HG02840 (cell line): ENCODE measurements around the gene MYMX.

Experiments used
- ATAC-seq: cut with Tn5 transposase; IDR thresholded peaks from one replicate; pipeline ENCODE4 v1.9.1; 2021; ENCODE audit warnings: mild to moderate bottlenecking, moderate library complexity, moderate number of reproducible peaks; ENCODE audit not compliant: unreplicated experiment, low FRiP score

The MYMX gene

DNA sequence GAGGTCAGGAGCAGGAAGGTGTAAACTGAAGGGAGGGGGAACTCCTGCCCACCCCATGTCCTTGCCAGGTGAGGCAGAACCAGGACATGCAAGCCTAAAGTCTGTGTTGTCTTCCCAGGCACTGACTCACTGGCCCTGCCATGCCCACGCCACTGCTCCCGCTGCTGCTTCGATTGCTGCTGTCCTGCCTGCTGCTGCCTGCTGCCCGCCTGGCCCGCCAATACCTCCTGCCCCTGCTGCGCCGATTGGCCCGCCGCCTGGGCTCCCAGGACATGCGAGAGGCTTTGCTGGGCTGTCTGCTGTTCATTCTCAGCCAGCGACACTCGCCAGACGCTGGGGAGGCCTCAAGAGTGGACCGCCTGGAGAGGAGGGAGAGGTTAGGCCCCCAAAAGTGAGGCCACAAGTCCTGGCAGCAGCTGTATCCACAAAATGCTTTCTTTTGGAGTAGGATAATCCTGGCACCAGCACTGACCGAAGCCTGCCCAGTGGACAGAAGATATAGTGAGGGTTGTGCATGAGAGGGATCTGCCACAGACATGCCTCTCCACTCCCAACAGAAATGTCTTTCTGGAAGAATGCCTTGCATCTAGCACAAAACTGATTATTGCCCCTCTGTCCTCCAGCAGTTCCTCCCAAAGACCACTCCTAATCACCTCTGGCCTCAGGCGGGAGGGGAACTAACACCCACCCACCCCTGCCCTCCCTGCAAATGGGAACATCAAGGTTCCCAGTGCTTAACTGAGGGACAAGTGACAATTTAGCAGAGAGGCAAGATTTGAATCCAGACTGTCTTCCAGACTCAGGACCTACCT lies 812 bp downstream of the MYMX start:
- ATAC-seq: no peak

DNA sequence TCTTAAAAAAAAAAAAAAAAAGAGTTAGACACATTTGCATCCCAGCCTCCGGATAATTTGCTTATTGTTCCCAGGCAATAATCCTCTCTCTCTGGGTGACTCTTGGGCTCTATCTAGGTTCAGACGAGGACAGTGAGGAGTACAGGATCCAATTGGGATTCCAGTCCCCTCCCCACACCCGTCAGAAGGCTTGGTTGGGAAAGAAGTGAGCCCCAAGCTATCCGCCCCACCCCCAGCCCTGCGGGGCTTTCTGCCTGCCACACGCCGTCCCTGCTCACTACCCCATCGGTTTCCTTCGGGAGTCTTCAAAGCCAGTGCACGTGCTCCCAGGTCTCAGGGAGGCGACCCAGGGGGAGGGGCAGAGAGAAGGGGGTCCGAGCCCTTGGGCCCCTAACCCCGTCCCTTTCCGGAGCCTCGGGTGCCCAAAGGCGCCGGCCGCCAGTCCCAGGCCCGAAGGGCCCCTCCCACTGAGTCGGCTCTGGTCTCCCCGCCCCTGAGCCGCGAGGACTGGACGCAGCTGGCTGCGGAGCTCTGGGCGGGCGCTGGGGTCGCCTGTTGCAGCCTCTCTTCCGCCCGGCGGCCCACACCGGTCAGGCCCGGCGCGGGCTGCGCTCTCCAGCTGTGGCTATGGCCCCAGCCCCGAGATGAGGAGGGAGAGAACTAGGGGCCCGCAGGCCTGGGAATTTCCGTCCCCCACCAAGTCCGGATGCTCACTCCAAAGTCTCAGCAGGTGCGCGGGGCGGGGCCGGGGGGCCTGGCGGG lies 2.5 kb downstream of the MYMX start:
- peak; percentile 57 for ATAC-seq

DNA sequence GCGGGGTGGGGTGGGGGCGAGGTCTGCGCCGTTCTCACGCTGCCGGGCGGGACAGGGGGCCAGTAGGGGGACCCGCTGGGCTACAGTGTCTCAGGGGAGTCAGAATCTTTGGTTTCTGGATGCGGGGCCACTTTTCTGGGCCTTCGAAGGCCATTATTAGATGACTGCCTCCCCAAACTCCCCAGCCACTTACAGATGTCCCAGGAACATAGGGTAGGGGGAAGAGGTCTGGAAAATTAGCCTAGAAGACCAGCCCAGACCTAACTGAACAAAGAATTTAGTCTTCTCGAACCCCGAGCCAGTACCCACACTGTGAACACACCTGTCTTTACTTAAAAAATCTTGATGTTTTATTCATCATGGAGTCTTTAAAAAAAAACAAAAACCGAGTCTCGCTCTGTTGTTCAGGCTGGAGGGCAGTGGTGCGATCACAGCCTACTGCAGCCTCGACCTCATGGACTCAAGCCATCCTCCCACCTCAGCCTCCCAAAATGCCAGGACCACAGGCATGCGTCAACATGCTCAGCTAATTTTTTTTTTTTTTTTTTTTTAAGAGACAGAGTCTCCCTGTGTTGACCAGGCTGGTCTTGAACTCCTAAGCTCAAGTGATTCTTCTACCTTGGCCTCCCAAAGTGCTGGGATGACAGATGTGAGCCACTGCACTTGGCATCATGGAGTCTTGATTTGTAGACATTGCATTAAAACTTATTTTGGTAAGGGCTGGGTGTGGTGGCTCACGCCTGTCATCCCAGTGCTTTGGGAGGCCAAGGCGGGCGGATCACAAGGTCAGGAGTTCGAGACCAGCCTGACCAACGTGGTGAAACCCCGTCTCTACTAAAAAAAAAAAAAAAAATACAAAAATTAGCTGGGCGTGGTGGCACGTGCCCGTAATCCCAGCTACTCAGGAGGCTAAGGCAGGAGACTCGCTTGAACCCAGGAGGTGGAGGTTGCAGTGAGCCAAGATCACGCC lies 3.4 kb downstream of the MYMX start:
- ATAC-seq: no peak

DNA sequence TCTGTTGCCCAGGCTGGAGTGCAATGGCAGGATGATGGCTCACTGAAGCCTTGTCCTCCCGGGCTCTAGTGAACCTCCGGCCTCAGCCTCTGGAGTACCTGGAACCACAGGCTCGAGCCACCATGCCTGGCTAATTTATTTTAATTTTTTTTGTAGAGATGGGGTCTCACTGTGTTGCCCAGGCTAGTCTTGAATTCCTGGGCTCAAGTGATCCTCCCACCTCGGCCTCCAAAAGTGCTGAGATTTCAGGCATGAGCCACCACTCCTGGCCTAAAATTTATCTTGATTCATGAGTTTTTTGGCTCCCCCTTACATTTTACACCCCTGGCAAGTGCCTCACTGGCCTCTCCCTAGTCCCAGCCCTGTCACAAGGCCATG lies 4.2 kb downstream of the MYMX start:
- no peak for ATAC-seq

DNA sequence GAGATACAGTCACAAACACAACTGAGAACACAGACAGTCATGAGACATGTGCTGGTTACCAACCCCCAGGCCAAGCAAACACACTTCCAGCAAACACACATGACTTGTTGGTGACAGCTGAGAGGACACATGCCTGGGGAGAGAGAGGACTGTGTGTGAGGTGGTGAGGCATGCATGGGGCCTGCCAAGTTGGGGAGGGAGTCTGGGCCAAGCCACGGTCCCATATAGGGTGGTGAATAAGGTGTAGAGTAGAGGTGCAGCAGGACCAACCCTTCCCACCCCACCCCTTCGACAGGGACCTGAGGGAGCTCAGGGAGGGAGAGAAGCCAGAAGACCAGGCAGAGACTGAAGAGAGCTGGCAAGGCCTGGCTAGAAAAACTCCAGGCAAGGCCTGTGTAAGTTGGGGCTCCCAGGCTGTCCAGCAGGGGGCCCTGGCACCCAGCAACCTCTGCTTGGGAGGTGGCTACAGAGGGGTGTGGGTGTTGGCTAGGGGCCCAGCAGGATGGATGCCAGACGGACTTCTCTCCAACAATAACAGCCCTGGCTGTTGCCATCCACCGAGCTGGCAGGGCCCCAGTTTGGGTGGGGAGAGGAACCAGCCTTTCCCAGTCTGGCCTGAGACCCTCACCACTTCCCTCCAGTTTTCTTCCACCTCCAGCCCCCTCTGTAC lies 4.7 kb downstream of the MYMX start:
- peak; percentile 37 for ATAC-seq

DNA sequence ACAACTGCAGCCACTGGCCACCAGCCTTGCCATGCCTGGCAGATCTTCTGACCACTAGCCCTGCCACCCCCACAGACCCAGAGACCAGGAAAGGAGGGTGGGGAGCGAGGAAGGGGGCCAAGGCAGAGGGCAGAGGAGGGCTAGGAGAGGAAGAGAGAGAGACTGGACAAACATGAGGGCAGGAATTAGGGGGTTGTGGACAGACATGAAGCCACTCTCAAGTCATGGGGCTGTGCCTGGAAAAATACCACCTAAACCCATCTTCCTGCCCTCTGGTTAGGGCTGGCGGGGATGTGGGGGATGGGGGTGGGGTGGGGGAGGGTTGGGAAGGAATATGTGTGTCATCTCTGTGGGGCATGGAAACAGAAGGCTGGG lies 5.2 kb downstream of the MYMX start:
- ATAC-seq: no peak

DNA sequence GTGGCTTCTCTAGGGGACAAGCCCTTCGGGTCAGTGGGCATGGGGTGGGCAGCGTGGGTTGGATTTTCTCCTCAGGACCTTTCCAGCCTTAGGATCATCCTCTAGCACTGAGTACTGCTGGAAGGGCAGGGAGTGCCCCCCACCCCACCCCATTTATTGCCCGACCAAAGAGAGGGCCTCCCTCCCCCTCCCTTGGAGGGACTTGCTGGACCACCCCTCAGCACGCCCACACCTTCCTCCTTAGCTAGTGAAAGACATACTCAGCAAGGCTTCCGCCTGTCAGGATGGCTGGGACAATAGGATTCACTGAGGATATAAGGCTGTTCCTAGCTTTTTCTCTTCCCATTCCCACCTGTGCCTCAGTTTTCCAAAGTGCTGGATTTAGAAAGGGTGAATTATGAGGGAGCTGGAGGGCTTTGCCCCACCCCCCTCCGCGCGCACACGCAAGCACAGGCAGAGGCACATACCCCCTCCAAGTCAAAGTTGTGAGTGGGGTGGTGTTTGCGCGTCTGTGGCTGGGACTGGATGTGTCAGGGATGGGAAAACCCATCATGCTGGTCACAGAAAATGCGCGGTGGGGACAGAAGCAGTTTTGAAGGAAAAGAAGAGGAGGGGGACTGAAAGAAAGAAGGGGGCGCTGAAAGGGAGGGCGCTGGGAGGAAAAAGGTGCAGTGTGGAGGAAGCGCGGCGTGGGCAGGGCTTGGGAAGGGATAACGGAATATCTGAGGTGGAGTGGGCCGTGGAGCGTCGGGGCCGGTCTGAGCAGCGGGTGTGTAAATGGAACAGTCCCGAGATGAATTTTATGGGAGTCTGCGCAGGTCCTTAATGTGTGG lies 6.0 kb downstream of the MYMX start:
- ATAC-seq: no peak

DNA sequence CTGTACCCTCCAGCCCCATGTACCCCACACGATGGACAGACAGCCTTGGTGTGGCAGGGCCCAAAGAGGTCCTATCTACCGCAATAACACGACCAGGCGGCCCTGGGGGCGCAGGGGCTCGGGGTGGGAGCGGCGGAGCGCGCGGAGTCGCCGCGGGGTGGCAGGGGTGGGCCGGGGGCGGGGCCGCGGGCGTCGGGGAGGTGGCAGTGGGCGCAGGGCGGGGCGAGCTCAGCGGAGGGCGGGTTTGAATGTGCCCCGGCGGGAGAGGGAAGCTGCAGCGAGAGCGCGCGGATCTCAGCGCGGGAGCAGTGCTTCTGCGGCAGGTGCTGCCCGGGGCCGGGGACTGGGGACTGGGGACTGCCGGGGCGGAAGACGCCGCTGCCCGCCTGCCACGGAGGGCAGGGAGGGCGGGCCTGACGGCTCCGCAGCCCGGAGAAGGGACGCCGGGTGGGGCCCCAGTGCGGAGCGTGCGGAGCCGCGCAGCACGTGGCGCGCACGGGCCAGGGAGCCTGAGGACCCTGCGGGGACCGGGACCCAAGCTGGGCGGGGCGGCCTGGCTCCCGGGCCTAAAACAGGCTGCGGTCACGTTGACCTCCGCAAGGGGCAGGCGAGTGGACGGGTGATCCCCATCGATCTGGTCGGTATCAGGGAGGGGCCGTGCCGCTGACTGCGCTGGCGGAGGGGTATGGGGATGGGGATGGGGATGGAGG lies 6.7 kb downstream of the MYMX start, which contains the start of gene SLC29A1:
TSS of gene SLC29A1 (plus strand) at position 277 of the 710 bp plus-strand sequence. CDS start 3,719 bp downstream, outside the sequence.
- no peak for ATAC-seq

DNA sequence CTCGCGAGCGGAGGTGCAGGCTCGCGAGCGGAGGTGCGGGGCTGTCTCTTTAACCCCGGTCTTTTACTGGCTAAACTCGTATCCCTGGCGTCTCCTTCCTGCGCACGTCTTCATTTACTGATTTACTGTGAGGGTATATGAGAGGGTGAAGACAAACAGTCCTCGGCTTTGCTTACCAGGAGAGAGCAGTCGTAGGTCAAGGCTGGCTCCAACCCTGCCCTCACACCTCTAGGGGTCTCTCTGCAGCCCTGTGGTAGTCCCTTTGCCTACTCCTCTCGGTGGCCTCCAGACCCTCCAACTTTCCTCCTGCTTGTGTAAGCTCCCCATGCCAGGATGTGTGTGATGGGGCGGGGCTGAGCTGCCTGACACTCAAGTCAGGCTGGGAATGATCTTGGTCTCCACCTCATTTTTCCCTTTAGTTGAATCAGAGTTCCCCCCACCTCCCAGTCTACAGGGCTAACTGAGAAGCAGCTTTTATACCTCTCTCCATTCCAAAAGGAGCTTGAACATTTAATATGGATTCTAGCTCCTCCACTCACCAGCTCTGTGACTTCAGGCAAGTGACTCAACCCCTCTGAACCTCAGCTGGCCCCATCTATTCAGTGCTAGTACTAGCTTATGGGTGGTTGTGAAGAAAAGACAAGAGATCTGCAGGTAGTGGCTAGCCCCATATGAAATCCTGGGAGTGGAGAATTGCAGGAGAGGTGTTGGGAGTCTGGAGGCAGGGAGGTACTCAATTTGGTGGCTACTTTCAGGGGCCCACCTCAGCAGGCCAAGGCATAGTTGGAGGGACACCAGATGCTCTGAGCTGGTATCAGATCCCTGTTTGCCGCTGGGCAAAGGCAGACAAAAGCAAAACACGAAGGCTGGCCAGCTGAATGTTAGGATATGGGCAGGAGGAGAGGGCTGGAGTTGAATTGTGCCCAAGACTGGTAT lies 7.6 kb downstream of the MYMX start:
- ATAC-seq: no peak

DNA sequence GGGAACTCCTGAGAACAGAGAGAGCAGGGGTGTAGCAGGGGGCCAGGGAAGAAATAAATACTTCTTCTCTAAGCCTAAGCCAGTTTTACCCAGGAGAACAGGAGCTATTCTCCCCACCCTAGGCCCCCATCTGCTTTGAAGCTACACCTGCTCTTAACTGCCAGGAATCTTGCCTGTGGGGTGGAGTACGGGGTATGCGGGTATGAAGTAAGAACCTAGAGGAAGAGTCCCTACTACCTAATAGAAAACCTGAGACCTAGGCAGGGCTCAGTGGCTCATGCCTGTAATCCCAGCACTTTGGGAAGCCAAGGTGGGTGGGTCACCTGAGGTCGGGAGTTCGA lies 8.2 kb downstream of the MYMX start:
- ATAC-seq: no peak

DNA sequence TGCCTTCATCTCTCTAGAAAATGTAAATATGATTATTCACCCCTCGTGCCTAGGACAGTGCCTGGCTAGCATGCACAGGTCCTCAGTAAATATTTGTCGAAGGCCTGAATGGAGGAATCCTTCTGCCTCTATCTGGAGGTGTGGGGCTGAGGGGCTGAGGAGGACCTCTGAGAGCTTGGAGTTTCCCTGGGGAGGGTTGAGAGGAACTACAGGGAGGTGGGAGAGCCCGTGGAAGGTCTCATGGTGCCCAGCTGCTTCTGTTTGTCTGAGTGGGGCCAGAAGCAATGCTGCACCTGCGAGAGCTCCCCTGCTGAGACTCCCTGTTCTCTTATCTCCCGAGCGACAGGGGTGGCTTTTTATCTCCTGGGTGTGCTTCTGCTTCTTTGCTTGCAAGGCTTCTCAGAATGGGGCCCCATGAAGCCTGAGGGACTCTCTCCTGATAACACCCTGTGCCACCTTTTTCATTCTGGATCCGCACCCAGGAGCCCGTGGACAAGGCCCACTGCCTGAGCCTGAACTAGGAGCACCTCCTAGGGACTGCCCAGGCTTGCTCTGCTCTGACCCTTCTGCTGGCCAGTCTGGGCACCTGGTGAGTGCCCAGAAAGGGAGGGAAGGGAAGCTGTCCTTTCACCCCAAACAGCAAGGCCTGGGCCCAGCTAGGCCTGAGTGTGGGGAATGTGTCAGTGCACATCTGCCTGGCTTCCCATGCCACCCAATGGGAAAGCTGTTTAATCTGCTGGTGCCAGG lies 9.0 kb downstream of the MYMX start:
- ATAC-seq: no peak

DNA sequence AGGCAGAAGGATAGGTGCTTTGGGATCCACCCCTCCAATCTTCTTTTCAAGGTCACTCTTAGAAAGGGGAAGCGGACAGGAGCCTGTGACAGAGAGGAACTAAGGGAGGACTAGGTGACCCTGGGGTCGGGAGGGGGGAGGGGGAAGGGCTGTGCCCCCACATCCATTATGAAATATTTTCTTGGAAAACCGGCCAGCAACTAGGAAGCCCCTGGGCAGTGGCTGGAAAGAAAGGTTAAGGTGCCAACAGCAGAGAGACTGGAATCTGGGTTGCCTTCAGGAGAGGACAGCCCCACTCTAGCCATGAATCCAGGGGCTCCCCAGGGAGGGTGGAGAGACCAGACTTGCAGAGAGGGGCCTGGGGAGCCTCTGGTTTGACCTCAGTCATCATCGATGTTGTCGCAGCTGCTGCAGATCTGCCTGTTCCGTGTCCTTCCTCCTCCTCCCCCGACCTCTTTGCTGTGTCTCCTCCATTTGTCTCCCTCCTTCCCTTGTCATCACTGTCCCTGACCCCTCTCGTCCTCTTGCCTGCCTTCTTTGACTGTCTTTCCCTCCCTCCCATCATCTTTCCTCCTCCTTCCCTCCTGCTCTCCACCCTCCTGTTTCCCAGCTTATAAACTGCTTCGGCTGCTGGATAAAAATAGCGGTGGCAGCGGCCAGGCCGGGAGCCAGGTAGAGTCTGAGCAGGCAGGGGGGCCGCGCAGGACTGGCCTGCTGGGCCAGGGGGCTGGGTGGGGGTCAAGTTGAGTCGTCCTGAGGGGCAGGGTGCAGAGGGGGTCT lies 9.8 kb downstream of the MYMX start:
- ATAC-seq: no peak

DNA sequence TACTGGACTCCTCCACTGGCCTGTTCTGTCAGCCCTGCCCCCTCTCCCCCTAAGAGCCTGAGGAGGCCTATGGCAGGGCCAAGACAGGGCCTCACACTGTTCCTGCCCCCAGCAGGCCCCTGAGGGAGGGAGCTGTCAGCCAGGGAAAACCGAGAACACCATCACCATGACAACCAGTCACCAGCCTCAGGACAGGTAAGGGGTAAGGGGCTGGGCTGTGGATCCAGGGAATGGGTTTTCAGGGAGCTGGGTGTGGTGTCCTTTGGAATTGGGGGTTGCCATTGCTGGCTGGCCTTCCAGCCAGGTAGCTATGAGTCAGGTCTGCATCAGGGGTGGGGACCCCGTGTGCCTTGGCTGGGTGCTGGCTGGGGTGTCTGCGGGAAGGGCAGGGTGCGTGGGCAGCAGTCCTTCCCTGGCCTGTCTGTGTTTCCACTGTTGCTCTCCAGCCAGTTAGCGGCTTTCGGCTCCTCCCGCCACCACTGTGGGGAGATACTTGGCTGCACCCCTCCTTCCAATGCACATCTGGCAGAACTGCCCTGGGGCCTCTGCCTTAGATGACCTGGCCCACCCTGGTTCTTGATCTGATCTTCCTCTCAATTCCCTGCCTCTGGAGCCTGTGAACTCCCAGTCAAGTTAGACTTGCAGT lies 10.5 kb downstream of the MYMX start:
- no peak for ATAC-seq

DNA sequence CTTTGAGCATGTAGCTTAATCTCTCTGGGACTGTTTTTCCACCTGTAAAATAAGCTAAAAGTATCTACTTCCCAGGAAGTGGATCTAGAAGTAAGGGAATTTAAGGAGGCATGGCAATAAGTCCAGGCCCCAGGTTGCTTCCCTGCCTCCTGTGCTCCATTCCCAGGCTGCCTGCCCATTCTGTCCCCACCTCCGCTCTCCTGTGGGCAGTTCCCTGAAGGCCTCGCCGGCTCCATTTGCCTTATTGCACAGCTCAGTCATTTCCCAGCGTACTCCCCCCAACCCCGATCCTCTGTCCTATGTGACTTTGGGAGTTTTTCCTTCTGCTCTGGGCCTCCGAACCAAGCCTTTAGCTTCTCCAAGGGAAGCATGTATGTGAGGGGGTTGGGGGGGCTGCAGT lies 11.3 kb downstream of the MYMX start:
- no peak for ATAC-seq

DNA sequence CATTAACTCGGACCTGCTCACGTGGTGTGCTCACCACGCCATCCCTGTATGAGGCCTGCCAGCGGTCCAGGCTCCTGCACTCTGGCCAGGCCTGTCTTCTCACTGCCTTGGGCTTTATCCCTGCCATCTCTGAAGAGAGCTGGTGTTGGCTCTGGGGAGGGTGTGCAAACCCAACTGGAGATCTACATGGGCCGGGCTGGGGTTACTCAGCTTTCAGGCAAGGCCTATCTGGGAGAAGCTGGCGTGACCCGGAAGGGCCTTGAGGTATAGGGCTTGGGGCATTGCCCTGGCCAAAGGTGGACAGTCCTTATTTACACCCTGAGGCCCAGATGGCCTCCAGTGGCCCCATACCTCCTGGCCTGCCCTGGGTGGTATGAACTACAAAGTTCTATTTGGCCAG lies 11.7 kb downstream of the MYMX start:
- no peak for ATAC-seq

DNA sequence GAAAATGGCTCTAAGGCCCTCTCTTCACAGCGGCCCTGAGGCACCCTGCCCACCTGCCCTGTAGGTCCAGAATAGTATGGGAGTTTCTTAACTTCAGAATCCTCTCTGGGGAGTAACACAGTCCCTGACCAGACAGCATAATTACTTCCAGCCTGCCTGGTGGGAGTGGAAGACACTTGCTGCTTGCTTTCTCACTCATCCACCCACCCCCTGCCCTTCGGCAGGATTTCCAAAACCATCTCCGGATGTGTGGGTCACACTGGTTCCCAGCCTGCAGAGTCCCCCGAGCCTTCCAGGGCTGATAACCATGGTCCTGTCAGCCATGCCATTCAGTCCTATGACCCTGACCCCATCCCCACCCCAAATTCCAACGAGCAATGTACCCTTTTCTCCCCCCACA lies 12.1 kb downstream of the MYMX start:
- ATAC-seq: no peak
